Fibroblast of skin of left biceps (primary cell): ENCODE results near the gene FAM110D.
A peak's percentile ranks its signal among the peaks of the same experiment; 100 is the strongest.

Experiments
- DNase-seq, 2 experiments: peaks; one replicate each; pipeline ENCODE4 v3.0.0-alpha.2; 2013; ENCODE audit warnings: low read depth in 2 of 2

Gene FAM110D

DNA sequence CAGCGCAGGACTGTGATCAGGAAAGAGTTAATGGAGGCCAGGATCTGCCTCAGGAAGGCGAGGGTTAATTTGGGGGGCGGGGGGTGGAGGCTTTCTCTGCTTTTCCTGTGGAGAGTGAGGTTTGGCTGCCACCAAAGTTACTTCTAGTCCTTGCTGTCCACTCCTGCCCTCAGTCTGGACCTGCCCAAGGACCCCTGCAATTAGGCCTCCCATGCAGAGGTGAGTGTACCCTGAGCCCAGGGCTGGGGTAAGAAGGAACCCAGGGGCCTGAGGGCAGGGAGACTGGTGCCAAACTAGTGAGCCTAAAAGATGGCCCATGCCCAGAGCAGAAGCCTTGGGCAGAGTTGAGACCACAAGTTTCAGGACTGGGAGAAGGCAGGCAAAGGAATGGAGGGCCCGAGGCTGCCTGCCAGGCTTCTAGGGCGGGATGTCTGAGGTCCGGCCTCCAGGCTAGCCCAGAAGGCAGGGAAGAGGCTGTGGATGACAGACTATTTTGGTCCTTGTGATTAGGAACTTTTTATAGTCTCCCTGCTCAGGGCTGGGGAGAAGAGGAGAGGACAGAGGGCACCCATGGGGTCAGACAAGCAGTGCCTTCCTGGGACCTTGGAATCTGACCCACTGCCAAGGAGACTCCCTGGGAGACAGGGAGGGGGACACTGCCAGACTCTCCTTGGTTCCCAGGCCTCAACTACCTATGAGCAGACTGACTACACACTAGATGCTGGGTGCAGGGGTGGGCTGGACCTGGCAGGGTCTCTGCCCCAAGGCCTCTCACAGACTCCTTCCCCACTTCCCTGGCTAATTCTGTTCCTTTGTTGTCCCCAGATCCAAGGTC, at the start of gene FAM110D:
Gene FAM110D, plus strand, starts transcription at position 172 of the 835 bp plus-strand sequence. CDS start 2,213 bp downstream, outside the sequence.
- no peak for DNase-seq

DNA sequence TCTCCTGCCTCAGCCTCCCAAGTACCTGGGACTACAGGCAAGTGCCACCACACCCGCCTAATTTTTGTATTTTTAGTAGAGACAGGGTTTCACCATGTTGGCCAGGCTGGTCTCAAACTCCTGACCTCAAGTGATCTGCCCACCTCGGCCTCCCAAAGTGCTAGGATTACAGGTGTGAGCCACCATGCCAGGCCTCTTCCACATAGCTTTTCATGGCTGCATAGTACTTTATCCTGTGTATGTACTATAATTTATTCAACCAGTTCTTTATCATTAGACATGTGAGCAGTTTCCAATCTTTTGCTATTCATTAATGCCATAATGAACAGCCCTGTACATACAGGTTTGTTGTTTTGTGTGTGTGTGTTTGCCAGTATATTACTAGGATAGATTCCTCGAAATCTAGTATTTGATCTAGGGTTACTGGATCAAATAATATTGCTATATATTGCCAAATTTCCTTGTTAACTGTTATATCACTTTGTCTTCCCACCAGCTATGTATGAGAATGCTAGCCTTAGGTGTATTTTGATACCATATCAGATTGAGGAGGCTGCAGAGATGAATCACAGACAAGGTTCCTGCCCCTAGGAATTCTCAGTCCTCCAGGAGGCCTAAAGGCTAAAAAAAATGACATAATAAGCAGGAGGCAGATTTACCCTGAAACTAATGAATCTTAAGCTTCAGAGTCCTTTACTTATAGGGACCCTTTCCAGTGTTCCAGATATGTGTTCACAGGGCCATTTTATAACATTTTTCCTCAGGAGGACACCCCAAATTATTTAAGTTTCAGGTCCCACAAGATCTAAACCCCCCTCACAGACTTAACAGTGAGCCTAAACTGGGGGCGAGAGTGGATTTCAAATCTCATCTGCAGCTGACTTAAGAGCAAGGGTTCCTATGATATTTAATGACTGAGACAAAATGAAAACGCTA, 49.4 kb upstream of the FAM110D start:
- DNase-seq = no peak

DNA sequence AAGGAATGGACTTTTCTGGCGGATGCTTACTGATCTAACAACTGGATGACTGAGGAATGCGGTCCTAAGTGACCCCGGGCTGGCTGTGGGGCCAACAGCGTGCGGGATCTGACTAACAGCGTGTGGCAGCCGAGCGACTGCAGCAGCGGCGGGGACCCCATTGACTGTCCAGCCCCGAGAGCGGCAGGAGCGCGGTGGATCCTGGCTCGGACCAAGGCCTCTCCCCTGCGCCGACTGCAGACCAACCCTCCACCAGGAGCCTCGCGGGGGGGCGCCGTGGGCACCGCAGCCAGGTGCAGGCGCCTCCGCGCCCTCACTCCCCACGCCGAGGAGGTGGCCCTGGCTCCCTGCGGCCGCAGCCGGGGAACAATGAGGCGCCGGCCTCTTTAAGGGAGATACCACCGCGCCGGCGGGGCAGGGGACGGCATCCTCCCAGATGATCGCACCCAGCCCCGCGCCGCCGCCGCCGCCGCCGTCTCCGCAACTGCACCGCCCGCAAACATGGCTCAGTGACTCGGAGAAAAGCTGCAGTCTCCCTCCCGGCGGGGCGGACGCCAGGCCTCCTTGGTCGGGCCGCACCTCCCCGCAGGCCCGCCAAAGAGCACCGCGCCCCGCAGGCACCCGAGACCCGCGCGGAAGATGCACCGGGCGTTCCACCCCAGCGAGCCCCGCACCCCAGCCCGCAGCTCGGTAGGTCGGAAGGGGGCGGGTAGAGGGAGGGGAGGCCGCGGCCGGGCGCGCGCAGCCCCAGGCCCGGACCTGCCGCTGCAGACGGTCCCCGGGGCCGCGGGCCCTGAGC, 47.9 kb upstream of the FAM110D start:
- DNase-seq = peak in 1 of 2 experiments; percentile 29

DNA sequence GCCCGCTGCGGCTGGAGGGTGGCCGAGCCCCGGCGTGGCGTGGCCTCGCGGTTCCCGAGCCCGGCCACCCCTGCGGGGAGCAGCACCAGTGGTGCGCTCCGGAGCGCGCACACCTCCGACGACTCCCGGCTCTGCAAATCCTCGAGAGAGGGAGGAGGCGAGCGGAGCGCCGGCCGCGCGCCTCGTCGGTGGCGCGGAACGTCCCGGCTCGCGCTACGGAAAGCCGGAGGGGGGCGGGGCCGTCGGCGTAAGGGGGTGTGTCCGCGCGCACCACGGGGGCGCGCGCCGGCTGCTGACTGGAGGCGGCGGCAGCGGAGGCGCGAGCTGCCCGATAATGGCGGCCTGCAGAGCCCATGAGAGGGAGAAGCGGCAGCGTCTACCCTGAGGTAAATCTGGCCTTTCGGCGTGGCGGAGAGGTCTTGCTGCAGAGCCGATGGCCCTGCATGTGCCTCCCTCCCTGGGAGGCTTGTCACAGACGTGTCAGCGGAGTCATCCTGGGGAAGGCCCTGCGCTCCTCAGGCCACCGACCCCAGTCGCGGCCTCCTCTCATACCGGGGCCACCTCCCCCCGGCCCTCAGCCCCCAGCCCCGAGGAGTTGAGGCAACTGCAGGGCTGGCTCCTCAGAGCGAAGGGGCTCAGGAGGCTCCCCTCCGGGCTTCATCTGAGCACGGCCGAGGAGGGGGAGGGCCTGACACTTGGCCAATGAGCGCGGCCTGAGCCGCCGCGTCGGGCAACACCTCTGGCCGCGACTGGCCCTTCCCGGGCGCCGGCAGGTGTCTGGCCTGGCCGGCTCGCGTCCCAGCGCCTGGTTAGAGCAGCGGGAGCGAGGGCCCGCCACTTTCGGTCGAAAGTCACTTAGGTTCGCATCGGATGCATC, 47.1 kb upstream of the FAM110D start, which contains the start of gene PDIK1L:
Gene PDIK1L, plus strand, starts transcription at position 295 of the 877 bp plus-strand sequence. CDS start 2,485 bp downstream, outside the sequence.
- peak; percentile 91 to 93 for DNase-seq

DNA sequence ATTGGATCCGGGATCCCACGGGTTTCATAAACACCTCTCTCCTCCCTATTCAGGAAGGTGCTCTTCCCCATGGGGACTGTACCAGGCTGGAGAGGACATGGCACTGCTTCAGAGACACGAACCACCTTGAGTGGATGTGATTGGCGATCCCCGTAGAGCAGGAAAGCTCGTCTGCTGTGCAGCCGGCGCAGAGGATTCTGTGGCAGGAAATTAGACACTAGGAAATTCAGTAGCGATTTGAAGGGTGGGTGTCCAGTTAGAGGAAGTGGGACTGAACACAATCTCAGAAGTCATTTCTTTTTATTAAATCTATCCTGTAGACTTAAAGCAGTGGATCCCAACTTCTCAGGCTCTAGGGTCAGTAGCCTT, 46.5 kb upstream of the FAM110D start:
- DNase-seq = no peak

DNA sequence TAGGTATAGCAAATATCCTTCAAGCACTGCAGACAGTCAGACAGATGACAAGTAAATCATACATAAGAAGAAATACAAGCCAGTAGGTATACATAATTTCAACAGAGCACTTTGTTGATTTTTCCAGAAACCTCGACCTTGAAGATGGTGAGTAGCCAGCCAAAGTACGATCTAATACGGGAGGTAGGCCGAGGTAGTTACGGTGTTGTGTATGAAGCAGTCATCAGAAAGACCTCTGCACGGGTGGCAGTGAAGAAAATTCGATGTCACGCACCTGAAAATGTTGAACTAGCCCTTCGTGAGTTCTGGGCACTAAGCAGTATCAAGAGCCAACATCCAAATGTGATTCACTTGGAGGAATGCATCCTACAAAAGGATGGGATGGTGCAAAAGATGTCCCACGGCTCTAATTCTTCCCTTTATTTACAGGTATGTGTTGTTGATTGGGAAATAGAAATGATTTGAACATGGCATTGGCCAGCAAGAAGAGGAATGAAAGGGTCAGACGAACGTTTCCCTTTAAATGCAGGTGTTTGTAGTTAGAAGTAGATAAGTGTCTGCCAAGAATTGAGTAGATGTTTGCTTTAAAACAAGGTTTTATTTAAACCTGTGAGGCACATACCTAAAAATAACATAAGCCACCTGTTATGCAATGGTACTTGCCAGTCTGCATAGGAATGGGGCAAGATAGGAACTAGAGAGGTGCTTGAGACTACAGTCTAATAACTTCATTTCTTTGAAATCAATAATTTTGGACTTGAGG, 44.5 kb upstream of the FAM110D start:
- no peak for DNase-seq

DNA sequence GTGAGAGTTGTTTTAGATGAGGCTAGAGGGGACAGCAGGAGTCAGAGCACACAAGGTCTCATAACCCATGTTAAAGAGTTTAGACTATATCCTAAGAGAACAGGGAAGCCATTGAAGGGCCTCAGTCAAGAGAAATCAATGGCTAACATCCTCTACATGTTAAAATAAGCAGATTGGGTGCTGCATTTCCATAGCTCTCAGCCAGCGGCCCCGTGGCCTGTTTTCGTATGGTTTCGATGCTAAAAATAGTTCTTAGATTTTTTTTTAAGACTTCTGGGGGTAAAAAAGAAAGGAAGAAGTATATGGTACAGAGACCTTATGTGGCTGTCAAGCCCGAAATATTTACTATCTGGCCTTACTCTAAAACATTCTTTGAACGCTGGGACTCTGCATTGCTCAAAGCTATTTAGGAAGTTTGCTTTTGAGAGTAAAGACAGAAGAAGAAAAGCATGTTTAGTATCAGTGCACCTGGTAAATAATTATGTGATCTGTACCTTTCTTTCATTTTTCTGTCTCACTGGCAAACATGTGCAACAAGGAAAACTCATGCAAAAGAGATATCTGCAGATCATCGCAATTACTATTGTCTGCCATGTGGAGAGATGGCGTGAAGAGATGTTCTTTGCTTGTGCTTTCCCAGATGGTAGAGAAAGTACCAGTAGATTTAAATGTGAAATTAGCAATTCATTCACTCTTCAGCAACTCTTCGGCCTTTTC, 38.8 kb upstream of the FAM110D start:
- no peak for DNase-seq

DNA sequence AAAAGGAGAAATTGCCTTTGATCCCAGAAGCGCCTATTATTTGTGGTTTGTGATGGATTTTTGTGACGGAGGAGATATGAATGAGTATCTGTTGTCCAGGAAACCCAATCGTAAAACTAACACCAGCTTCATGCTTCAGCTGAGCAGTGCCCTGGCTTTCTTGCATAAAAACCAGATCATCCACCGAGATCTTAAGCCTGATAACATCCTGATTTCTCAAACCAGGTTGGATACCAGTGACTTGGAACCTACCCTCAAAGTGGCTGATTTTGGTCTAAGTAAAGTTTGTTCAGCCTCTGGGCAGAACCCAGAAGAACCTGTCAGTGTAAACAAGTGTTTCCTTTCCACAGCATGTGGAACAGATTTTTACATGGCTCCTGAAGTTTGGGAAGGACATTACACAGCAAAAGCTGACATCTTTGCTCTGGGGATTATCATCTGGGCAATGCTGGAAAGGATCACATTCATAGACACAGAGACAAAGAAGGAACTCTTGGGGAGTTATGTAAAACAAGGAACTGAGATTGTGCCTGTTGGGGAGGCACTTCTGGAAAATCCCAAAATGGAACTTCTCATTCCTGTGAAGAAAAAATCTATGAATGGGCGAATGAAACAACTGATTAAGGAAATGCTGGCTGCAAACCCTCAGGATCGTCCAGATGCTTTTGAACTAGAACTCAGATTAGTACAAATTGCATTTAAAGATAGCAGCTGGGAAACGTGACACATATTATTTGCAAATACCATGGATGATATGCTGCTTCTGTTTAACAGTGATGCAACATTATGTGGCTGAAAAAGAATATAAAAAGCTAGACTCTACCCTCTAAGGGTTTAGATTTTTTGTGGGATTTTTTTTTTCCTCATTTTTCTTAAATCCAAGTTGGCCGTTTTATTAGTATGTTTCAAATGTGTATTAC, 36.8 kb upstream of the FAM110D start:
- no peak for DNase-seq

DNA sequence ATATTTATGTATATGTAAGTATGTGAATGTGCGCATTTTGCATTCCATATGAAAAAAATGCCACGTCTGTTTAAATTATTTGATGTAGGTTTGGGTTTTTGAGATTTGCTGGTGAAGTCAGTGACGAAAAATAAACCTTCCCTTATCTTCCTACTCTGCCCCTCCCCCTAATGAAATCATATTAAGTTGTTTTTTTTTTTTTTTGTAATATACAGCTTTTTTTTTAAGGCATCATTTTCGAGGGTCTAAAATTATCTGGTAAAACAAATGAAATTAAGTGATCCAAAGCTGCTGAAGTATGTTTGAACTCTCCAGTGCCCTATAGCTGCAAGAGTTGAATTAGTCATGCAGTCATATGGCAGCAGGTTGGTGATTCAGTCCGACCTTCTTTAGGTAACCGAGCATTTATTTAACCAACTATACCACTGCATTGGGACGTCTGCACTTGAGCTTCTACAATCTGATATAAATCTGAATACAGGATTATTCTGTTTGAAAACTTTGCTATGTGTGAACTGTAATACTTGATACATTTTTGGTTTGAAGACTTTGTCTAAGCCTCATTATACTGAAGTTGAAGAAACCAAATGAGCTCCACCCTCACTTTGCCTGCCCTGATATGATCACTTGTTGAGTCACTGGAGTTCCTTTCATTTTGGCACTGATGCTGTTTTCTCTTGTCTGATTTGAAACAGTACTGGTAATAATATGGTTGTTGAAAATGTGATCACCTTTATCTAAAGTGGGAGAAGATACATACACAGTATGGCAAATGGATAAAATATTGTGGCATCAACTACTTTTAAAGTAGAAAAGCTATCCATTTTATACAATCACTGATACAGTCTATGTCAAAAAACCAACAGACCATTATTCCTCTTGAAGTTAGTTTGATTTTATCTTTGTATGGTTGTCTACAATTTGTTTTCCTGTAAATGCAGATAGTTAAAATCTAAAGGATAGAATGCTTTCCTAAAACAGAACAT, 35.6 kb upstream of the FAM110D start:
- no peak for DNase-seq

DNA sequence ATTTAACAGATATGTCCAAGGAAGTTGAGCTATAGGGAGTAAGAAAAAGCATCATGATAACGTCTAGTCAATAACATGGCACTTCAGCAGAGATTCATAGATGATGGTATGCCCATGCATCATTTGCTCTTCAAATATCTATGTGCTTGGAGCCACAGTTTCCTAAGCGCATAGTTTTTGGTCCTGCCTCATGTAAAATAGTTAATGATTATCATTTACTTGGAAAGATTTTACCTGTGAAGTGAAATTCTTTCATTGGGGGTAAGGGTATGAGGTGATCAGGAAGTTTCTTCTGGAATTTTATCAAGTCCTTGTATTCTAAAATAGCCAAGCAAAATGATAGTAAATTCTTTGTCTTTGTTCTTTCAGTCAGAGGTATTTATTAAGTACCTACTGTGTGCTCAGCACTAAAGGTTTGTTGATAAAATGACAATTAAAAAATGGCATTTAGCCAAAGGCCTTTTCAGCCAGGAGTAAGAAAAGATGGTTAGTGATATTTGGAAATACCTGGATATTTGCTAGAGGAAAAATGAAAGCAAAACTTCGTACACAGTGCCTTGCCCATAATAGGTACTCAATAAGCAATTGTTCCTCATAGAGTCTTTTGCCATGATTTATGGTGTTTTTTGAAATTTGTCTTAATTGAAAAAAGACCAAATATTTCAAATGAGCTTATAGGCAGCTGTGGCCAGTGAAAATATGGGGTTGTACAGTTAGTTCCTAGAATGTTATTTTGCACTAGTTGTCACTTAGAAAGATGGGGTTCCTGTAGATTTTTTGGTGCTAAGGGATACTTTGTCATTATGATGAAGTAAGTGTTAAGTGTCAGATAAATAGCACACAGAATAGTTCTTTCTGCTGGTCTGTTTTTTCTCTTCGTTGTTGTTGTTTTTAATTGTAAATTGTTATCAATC, 34.2 kb upstream of the FAM110D start:
- no peak for DNase-seq

DNA sequence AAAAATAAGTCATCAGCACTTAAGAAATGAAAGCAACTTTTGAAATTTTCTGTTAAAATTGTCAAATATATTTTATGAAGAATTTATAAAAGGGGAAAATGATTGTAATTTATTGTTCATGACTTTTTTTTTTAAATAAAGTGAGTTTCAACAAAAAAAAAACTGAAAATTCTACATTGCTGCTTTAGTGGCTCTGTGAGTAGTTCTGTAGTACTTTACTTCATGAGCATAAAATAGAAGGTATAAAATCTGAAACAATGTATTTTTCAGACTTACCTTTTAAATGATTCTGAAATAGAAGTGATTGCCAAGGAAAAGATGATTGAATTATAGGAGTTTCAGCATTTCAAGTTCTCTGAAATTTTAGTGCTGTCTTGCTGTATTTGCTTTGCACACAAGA, 33.5 kb upstream of the FAM110D start:
- DNase-seq = no peak

DNA sequence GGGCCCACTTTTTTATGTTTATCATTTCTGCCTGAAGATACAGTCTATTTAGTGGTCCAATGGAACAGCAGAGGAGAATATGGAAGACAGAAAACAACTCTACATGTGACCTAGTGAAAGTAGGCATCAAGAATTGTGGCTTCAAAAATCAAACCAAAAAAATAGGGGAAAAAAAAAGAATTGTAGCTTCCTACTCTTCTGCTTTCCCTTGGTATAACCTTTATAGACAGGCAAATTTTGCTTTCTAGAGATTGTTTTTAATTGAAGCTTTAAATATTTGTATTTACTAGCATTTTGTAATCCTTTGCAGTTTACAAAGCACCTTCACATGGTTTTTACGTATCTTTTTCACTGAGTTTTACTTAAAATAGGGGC, 32.9 kb upstream of the FAM110D start:
- DNase-seq = no peak

DNA sequence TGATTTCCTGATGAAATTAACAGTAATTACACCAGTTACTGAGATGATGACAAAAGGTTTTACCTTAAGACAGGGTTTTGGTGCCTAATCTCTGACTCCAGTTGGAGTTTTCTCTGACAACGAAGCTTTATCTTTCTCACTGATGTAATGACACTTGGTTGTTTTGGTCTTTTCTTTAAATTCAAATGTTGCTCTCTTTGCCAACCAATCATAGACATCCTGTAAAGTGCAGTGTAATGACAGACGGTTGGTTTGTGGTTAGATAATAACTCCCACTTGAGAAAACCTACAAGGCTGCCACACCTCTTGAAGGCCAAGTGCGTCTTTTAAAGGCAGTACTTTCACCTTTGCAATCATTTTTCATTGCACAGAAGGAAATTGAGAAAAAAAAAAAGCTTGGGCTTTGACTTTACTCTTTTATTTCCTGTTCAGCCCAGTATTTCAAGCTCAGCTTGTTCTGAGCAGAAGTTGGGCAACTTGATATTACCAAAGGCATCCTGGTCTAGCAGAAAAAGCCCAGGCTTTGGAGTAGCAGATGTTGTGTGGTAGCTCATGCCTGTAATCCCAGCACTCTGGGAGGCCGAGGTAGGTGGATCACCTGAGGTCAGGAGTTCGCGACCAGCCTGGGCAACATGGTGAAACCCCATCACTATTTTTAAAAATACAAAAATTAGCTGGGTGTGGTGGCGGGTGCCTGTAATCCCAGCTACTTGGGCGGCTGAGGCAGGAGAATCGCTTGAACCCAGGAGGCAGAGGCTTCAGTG, 32.4 kb upstream of the FAM110D start:
- DNase-seq = no peak

DNA sequence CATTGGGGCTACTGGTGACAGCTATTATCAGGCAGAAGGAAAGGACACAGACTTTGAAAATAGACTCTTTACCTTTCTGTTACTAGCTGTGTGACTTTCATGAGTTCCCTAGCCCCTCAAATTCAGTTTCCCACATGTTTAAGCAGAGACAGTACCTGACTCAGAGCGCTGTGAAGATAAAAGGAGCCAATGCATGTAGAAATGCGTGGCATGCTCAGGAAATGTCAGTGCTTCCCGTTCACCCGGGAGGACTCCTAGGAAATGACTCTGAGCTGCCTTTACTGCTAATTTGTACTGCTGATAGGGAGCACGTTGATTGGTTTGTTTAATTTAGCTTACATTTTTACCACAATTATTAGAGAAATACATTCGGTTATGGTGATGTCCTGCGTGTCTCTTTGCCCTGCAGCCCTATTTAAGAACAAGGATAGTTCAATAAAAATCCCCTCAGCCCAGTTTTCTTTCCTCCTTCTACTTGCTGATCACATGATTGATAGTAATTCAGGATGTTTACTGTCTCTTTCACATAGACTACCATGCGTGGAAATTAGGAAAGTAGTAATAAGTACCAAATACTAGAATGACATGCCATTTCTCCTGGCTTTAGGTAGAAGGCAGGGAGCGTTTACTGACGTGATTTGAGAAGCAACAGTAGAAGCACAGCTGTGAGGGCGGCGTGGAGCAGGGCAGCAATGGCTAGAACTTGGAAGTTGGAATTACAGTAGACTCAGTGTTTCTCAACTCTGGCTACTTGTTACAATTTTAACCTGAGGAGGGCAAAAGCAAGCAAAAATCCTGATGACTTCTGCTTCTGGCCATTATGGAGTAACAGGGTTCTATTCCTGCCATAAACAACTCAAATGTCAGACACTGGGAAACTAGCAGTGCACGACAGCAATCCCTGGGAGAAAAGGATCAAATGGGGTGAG, 31.4 kb upstream of the FAM110D start:
- DNase-seq = no peak
